ENCODE results near the gene ZDHHC9.

DNA sequence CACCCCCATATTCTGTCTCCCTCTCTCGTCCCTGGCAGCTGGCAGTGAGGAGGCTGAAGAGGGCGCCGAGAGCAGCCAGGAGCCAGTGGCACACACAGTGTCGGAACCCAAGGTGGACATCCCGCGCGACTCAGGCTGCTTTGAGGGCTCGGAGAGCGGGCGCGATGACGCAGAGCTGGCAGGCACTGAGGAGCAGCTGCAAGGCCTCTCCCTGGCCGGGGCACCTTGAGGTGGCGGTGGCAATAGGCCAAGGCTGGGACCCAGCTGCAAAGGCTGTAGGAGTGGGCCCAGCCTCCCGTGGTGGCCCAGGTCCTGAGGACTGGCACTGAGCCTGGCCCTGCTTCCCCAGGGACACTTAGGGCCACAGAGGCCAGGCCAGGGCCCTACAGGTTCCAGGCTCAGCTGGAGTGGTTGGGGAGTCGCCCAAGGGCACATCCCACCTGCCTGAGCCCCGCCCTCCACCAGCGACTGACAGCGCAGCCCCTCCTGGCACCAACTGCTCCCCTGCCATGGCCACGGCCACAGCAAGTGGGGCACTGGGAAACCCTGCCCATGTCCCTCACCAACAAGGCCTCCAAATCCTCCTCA lies 50.0 kb downstream of the ZDHHC9 start:
- no peak for TF ChIP-seq POLR2AphosphoS5 (IDR thresholded peaks at IDR 0.05)
- TF ChIP-seq CTCF (IDR thresholded peaks at IDR 0.05), result no peak

All from esophagus muscularis mucosa (tissue), 3 donors.